IMR-90 (cell line): ENCODE measurements around the gene LATS1.
A peak's percentile ranks its signal among the peaks of the same experiment; 100 is the strongest.

Source experiments
- CEBPB ChIP-seq: IDR thresholded peaks from 2 replicates; pipeline ENCODE4 v1.6.1; 2012; ENCODE audit warnings: low read depth, low read length, improper control_type of control experiment
- CTCF ChIP-seq: conservative IDR thresholded peaks from 2 replicates; pipeline ENCODE4 v1.5.1; 2012; ENCODE audit warnings: mild to moderate bottlenecking, low read depth, low read length, improper control_type of control experiment
- ELK1 ChIP-seq: fragments of 150-350 bp; IDR thresholded peaks from 2 replicates; pipeline ENCODE4 v1.6.1; 2016; ENCODE audit warnings: low read depth, mild to moderate bottlenecking, low read length, moderate library complexity, borderline replicate concordance
- MAFK ChIP-seq: IDR thresholded peaks from 2 replicates; pipeline ENCODE4 v1.6.1; 2012; ENCODE audit warnings: low read depth, low read length, improper control_type of control experiment
- MAZ ChIP-seq: IDR thresholded peaks from 2 replicates; pipeline ENCODE4 v1.6.1; 2012; ENCODE audit warnings: low read depth, mild to moderate bottlenecking, low read length, improper control_type of control experiment, moderate library complexity, borderline replicate concordance
- POLR2A ChIP-seq: IDR thresholded peaks from 2 replicates; pipeline ENCODE4 v1.6.1; 2012; ENCODE audit warnings: mild to moderate bottlenecking, low read depth, low read length
- RAD21 ChIP-seq: IDR thresholded peaks from 2 replicates; pipeline ENCODE4 v1.6.1; 2012; ENCODE audit warnings: low read length, improper control_type of control experiment

- no peak for TF ChIP-seq CTCF
- peak; percentile 80 for TF ChIP-seq CEBPB
- TF ChIP-seq POLR2A = no peak
- no peak for TF ChIP-seq RAD21
- no peak for TF ChIP-seq ELK1
- no peak for TF ChIP-seq MAZ
- no peak for TF ChIP-seq MAFK
These were observed 48.4 kb upstream of the LATS1 start for GRCh38 chr6:149766156-149766769.
